Body of pancreas (tissue), 4 donors: ENCODE measurements around the gene CCDC87. TPM values are rescaled to one million over a fixed set of nuclear protein-coding genes. Genes with fewer than 3 reads are reported as not detected.

Experiments
- ATAC-seq: fragments of 150-250 bp; one replicate; pipeline ENCODE4 v1.9.1; 2016
- DNase-seq, 4 donors: peaks; one replicate each; pipeline ENCODE4 v3.0.0-alpha.2; 2019
- H3K27ac ChIP-seq, 4 donors: fragments of 200-600 bp; sonication (generic); 1 replicate in 3 of 4; 2 replicates in 1 of 4; pipeline versions ENCODE4 v1.5.1 to v1.6.1; 2016 to 2019; ENCODE audit warnings: mild to moderate bottlenecking in 1 of 4, mixed read lengths in 1 of 4, moderate library complexity in 1 of 4
- H3K27me3 ChIP-seq, 2 donors: fragments of 200-600 bp; sonication (generic); one replicate each; pipeline ENCODE4 v1.6.0; 2016; ENCODE audit warnings: mild to moderate bottlenecking in 1 of 2
- H3K36me3 ChIP-seq, 2 donors: fragments of 200-600 bp; sonication (generic); replicated peaks in 1 of 2; 2 replicates each; pipeline ENCODE4 v1.5.1; 2016; ENCODE audit warnings: low read depth in 2 of 2; ENCODE audit not compliant: insufficient read depth in 1 of 2
- H3K4me1 ChIP-seq: fragments of 200-600 bp; sonication (generic); one replicate; pipeline ENCODE4 v1.6.0; 2016
- H3K4me3 ChIP-seq, 2 donors: fragments of 200-600 bp; sonication (generic); 1 replicate in 1 of 2; 2 replicates in 1 of 2; pipeline ENCODE4 v1.5.1; 2016 to 2019
- H3K9me3 ChIP-seq, 3 donors: fragments of 200-600 bp; sonication (generic); 1 replicate in 2 of 3; 2 replicates in 1 of 3; pipeline ENCODE4 v1.5.1; 2016
- POLR2A ChIP-seq, 3 donors: fragments of 450-650 bp; IDR thresholded peaks; one replicate each; pipeline ENCODE4 v1.6.1; 2016; ENCODE audit warnings: antibody characterized with exemption in 3 of 3, mild to moderate bottlenecking in 2 of 3
- WGBS, 2 donors: methylation state at CpG; one replicate each; pipeline ENCODE4 v1.1.5; 2017; 5-methylcytosine and 5-hydroxymethylcytosine counted together
- intact Hi-C: fragments of 100-400 bp; cut with DNase I; formaldehyde crosslinking; loops from one replicate; pipeline ENCODE4 v1.15.1; 2023
- total RNA-seq, 2 donors: library from RNA; depleted of rRNA; stranded (reverse); fragments of >200 nt; gene quantifications; one replicate each; pipeline ENCODE4 v1.1.0, GENCODE V29; 2016
- TF ChIP-seq, protein P1 (sequence below), 7 experiments: fragments of 450-650 bp in 4 of 7; fragments of 200-600 bp in 3 of 7; sonication (generic) in 3 of 7; IDR thresholded peaks; one replicate each; pipeline ENCODE4 v1.5.1; 2016 to 2019; ENCODE audit warnings: antibody characterized with exemption in 7 of 7

Gene CCDC87
- total RNA-seq, 2 donors from 2014 or later, result under 0.01 TPM; not detected in 1

DNA sequence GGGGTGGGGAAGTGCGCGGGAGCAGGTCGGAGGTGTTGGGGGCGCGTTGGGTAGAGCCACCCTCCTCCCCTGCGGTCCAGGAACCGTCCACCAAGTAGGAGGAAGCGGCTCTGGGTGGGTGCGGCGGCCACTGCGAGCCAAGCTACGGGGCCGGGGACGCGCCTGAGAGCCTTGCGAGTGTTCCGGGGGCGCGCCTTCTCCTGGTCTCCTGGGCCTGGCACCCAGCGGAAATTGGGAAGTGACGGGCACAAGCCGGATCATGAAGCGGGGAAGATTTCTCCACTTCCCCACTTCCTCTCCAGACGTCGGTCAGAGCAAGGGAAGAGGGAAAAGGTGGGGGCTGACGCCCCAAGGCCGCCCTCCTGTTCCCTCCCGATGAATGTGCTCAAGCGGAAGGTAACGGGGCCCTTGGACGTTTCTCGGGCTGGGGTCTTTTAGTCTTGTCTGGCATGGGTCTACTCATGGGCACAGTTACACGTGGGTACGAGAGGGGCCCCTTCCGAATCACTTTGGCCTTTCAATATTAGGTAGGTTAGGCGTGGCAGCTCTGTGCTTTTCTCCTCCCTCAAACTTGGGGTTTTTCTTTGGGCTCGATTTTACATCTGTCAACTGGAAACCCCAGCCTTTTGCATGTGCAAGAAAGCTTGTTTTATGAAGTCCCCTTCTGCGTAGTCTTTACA is 24.4 kb upstream of the CCDC87 start:
- ATAC-seq (peak; percentile 39), DNase-seq (peak in 3 of 4 donors; percentile 63 to 80 (median 72))
- 0 to 1% methylated on average over 3 to 33 of the region's 38 CpGs for WGBS, 2 donors
- intact Hi-C loops, result no loop called here
- no peaks in the 10 kb centered on the region for H3K27me3 ChIP-seq
- TF ChIP-seq, protein P1, sequence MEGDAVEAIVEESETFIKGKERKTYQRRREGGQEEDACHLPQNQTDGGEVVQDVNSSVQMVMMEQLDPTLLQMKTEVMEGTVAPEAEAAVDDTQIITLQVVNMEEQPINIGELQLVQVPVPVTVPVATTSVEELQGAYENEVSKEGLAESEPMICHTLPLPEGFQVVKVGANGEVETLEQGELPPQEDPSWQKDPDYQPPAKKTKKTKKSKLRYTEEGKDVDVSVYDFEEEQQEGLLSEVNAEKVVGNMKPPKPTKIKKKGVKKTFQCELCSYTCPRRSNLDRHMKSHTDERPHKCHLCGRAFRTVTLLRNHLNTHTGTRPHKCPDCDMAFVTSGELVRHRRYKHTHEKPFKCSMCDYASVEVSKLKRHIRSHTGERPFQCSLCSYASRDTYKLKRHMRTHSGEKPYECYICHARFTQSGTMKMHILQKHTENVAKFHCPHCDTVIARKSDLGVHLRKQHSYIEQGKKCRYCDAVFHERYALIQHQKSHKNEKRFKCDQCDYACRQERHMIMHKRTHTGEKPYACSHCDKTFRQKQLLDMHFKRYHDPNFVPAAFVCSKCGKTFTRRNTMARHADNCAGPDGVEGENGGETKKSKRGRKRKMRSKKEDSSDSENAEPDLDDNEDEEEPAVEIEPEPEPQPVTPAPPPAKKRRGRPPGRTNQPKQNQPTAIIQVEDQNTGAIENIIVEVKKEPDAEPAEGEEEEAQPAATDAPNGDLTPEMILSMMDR (IDR thresholded peaks at IDR 0.05), result no peak
- no peak for TF ChIP-seq POLR2A (IDR thresholded peaks at IDR 0.05)
- peak overlapping the region; percentile 87 to 91 for H3K4me3 ChIP-seq
- H3K9me3 ChIP-seq, result no peaks in the 10 kb centered on the region
- H3K4me1 ChIP-seq, result peaks cover 49% of the 10 kb centered on the region
- peak overlapping the region; percentile 91 to 99 (median 95) for H3K27ac ChIP-seq
- H3K36me3 ChIP-seq, result no peaks in the 10 kb centered on the region

DNA sequence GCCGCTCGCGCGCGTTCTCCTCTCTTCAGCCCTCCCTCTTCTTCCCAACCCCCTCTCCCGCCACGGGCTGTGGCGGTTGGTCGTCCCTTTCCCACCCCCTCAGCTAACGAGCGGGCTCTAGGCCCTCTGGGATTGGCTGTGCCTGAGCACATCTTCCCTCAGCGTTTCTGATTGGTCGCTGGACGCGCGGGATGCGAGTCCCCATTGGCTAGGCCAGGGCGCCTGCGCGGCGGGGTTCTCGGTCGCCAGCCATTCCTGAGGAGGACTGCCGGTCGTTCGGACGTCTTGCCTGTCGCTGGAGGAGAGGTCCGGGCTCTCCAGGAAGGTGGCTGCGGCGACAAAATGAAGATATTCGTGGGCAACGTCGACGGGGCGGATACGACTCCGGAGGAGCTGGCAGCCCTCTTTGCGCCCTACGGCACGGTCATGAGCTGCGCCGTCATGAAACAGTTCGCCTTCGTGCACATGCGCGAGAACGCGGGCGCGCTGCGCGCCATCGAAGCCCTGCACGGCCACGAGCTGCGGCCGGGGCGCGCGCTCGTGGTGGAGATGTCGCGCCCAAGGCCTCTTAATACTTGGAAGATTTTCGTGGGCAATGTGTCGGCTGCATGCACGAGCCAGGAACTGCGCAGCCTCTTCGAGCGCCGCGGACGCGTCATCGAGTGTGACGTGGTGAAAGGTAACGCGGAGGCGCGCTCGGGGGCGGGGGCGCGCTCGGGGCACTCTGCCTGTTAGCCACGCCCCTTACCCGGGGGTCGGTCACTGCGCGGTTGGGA is 23.7 kb upstream of the CCDC87 start, which contains the start of gene RBM14:
TSS of gene RBM14 (plus strand) at position 252 of the 776 bp plus-strand sequence. CDS start at position 343, 91 bp downstream.
- Histone ChIP-seq H3K27me3 (no peaks in the 10 kb centered on the region), H3K27ac (peak within 1 kb of the TSS; percentile 91 to 99 (median 95)), H3K4me1 (peaks cover 42% of the 10 kb centered on the region), H3K4me3 (peak within 1 kb of the TSS; percentile 87 to 91), H3K9me3 (no peaks in the 10 kb centered on the region), H3K36me3 (no peaks in the 10 kb centered on the region)
- DNase-seq (peak; percentile 98 to 99 (median 98)), ATAC-seq (peak; percentile 96)
- 0% methylated on average over 11 to 89 of the region's 90 CpGs for WGBS, 2 donors
- TF ChIP-seq, protein P1 (IDR thresholded peaks at IDR 0.05), result peak in 1 of 7 experiments; percentile 3
- TF ChIP-seq POLR2A (IDR thresholded peaks at IDR 0.05), result peak; percentile 98 to 99 (median 99)
- intact Hi-C loops, result no loop called here

DNA sequence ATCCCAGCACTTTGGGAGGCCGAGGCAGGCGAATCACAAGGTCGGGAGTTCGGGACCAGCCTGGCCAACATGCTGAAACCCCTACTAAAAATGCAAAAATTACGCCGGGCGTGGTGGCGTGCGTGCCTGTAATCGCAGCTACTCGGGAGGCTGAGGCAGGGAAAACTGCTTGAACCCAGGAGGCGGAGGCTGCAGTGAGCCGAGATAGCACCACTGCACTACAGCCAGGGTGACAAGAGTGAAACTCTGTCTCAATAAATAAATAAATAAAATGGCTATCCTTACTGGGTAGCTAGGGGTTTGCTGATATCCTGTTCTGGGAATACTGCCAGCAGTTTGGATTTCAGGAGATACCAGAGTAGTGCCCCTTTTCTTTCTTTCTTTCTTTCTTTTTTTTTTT is 21.2 kb upstream of the CCDC87 start:
- no peak overlapping the region for H3K27ac ChIP-seq
- H3K27me3 ChIP-seq, result no peaks in the 10 kb centered on the region
- 78 to 89% methylated on average over 13 of the region's 13 CpGs for WGBS, 2 donors
- no peak for DNase-seq
- H3K4me1 ChIP-seq, result peaks cover 21% of the 10 kb centered on the region
- H3K4me3 ChIP-seq, result no peak overlapping the region
- intact Hi-C loops, result no loop called here
- no peak for TF ChIP-seq POLR2A (IDR thresholded peaks at IDR 0.05)
- TF ChIP-seq, protein P1 (IDR thresholded peaks at IDR 0.05), result no peak
- no peaks in the 10 kb centered on the region for H3K36me3 ChIP-seq
- ATAC-seq, result no peak
- no peaks in the 10 kb centered on the region for H3K9me3 ChIP-seq

DNA sequence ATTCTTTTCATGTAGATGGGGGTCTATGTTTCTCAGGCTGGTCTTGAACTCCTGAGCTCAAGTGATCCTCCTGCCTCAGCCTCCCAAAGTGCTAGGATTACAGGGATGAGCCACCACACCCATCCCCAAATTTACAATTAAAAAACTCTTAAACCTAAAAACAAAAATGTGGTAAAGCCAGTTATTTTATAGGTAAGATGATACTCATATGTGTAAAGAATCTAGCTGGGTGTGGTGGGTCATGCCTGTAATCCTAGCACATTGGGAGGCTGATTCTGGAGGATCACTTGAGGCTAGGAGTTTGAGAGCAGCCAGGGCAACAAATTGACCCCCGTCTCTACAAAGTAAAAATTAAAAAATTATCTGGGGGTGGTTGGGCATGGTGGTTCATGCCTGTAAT is 19.6 kb upstream of the CCDC87 start:
- no peak overlapping the region for H3K27ac ChIP-seq
- no peak overlapping the region for H3K4me3 ChIP-seq
- DNase-seq, result no peak
- ATAC-seq, result no peak
- H3K9me3 ChIP-seq, result no peaks in the 10 kb centered on the region
- WGBS, 2 donors, result 78 to 83% methylated on average over 1 of the region's 1 CpG
- intact Hi-C loops, result no loop called here
- peaks cover 15% of the 10 kb centered on the region for H3K4me1 ChIP-seq
- TF ChIP-seq POLR2A (IDR thresholded peaks at IDR 0.05), result no peak
- TF ChIP-seq, protein P1 (IDR thresholded peaks at IDR 0.05), result no peak
- no peaks in the 10 kb centered on the region for H3K27me3 ChIP-seq
- H3K36me3 ChIP-seq, result no peaks in the 10 kb centered on the region
